AG09309 (cell line): Measurements from ENCODE around the gene TPRN.
A peak's percentile ranks its signal among the peaks of the same experiment; 100 is the strongest.

ENCODE experiments used
- DNase-seq: peaks from one replicate; pipeline ENCODE4 v3.0.0-alpha.2; 2010; ENCODE audit warnings: low read depth
- H3K4me3 ChIP-seq: 2 replicates; pipeline ENCODE4 v1.5.1; 2011; ENCODE audit warnings: mild to moderate bottlenecking, low read depth, low read length, moderate library complexity; ENCODE audit not compliant: control insufficient read depth
- CTCF ChIP-seq: IDR thresholded peaks from 2 replicates; pipeline ENCODE4 v1.5.1; 2011; ENCODE audit warnings: mild to moderate bottlenecking, low read depth, low read length, inconsistent platforms; ENCODE audit not compliant: insufficient read depth, control insufficient read depth; ENCODE audit errors: missing control alignments

Gene TPRN

GRCh38 chr9:137228968-137229896 lies 28.7 kb upstream of the TPRN start:
- no peak for TF ChIP-seq CTCF
- H3K4me3 ChIP-seq, result no peak overlapping the region
- DNase-seq, result no peak

- TF ChIP-seq CTCF, result no peak
- no peak for DNase-seq
- no peak overlapping the region for H3K4me3 ChIP-seq
These were observed 28.0 kb upstream of the TPRN start for GRCh38 chr9:137228506-137228967.

- H3K4me3 ChIP-seq, result no peak overlapping the region
- no peak for TF ChIP-seq CTCF
- DNase-seq, result no peak
These were observed 27.4 kb upstream of the TPRN start for GRCh38 chr9:137227853-137228505.

GRCh38 chr9:137227054-137227852 lies 26.7 kb upstream of the TPRN start, which contains the start of gene RNF224:
Gene RNF224, plus strand, starts transcription at chr9:137227502. Its CDS starts 834 bp downstream, at chr9:137228336.
- TF ChIP-seq CTCF, result peak; percentile 92
- no peak within 1 kb of the TSS for H3K4me3 ChIP-seq
- no peak for DNase-seq

- DNase-seq, result no peak
- no peak for TF ChIP-seq CTCF
These were observed 26.0 kb upstream of the TPRN start for GRCh38 chr9:137226338-137227053.

More at GRCh38 chr9:137226338-137227053, 26.0 kb upstream of the TPRN start:
- no peak overlapping the region for H3K4me3 ChIP-seq
